GM19193 (cell line): ENCODE results near the gene PSME2.

Experiments
- POLR2A ChIP-seq: IDR thresholded peaks from 4 replicates; pipeline ENCODE4 v1.6.1; 2011; ENCODE audit not compliant: insufficient read depth, insufficient read length; ENCODE audit errors: extremely low read depth

PSME2 gene

DNA sequence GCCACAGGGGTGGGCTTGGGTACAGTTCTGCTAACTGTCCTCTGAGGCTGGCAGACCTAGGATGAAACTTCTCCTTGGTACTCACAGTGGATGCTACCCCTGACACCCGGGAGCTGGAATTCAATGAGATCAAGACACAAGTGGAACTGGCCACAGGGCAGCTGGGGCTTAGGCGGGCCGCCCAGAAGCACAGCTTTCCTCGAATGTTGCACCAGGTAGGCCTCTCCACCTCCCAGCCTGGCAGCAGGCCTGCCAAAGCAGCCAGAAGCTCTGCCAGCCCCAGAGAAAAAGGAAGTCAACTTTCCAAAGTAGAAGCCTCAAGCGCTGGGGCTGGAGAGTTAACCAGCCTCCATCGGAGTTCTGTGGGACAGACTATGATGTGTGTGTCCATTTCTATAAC, 29.2 kb downstream of the PSME2 start:
- TF ChIP-seq POLR2A, result no peak

DNA sequence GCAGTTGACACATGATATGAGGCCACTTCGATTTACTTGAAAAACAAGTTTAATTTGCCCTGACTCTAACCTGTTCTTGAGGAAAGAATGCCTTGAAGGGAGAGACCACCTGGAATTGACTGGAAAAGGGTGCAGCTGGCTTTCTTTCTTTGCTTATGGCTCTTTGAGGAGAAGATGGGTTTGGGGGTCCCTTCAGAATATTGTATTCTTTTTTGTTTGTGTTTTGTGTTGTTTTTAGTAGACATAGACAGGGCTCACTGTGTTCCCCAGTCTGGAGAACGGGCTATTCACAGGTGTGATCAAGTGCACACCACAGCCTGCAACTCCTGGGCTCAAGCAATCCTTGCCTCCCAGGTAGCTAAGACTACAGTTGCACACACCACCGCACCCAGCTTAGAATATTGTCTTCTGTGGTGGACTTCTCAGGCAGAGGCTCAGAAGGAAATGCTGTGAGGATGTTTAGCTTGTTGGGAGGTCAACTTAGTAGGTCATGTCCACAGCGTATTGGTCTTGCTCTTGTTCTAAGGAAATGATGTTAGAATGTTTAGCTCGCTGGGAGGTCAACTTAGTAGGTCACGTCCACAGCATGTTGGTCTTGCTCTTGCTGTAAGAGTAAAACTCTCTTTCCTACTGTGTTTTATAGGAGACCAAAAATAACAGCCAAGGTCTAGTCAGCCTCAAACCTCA, 30.1 kb downstream of the PSME2 start:
- no peak for TF ChIP-seq POLR2A

GRCh38 chr14:24115422-24116127, 30.8 kb downstream of the PSME2 start:
- no peak for TF ChIP-seq POLR2A

DNA sequence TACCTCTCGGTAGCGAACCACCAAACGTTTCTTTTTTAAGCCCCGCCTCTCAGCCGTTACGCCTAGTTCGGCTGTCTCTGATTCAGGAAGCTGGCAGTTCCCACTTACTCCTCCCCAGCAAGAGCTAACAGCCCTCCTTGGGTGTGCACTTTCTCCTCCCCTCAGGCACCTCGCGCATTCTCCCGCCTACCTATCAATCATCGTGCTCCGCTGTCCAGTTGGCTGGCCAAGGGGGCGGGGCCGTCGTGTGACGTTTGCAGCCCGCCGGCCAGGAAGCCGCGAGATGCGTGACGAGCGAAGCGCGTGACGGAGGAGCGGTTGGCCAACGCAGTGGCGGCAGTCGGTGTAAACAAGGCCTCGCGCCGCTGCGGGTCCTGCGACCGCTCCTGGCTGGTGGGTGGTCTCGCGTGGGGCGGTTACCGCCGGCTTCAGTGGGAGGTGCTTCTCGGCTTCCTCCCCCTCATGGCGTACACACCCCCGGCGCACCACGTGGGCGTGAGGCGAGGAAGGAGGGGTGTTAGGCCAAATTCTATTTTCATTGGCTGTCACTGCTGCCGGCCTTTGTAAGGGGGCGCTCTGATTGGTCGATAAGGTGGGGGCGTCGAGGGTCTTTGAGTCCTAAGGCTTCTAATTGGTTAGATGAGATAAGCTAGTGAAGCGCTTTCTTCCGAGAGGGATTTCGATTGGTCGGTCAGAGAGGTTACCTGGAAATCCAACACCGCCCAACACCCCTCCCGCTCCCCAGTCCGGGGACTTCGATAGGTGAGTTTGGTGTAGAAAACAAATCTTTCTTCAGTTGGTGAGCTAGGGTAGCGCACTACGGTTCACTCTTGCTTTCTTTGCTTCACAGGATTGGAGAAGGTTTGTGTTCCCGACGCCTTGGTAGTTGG, 31.6 kb downstream of the PSME2 start, which contains the start of the genes DCAF11 and NRL:
Gene DCAF11 (plus strand): TSS at position 246 of the 890 bp plus-strand sequence. CDS start 818 bp downstream, outside the sequence.
Gene NRL (minus strand): TSS at position 418 of the 890 bp plus-strand sequence. CDS start 32,101 bp downstream, outside the sequence.
- peak; percentile 42 for TF ChIP-seq POLR2A

DNA sequence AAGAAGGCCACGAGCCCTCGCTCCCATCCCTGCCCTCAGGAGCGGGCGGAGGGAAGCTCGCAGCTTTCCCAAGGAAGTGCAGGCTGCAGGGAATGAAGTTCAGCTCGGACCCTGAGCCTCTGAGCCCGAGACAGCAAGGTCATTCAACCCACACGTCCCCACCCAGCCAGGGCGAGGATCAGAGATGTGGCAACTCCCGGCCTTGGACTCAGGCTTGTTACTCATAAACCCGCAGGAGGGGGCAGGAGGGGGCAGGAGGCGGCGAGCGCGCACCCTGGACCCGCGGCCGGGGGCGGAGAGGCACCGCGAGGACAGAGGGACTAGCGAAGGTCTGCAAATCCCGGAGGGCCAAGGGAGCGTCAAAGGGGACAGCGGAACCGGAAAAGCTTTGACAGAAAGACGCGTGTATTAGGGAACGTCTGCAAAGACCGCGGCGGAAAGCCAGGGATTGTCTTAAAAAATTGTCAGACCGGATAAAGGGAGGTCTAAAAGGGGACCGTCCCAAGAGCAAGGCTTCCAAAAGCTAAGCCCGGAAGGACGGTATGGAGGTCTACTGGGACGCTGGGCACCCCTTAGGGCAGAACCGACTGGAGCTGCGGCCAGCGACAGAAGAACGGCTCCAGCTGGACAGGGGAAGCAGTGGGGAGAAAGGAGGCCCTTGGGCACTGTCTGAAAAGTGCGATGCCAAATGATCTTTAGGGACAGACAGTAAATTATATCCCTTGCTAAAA, 32.4 kb downstream of the PSME2 start:
- TF ChIP-seq POLR2A, result peak; percentile 75

DNA sequence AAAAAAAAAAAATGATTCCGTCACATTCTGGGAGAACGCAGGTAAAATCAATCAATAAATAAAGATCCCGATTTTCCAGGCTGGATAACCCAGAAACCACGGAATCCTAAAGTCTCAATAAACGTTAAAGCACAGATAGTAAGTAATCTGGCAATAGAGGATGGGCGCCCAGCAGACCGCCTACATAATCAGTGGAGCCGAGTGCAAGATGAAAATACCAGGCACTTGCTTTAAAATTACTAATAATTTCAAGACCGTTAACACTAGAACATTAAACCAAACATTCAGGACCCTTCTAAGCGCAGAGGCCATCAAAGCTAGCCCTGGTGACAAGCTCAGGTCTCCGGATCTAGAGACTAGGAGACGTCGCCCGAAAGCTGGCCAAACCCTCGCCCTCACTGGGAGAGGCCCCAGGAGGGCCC, 33.0 kb downstream of the PSME2 start:
- no peak for TF ChIP-seq POLR2A

DNA sequence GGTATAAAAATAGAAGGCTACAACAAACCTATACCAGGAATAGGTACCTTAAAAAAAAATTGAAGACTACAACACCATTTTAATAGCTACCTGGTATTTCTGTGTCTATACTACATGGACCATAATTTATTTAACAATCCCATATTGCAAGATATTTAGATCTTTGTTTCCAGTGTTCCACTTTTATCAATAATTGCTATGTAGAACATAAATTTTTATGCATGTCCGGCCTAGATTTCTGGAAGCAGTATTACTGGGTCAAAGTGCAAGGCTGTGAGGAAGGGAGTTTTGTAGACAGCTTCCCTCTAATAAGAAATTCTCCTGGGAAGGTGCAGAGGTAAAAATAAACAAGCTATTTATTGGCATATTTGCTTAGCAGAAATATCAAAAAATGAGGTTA, 35.9 kb downstream of the PSME2 start:
- no peak for TF ChIP-seq POLR2A

- TF ChIP-seq POLR2A, result no peak
Measured at GRCh38 chr14:24110060-24110459, 36.4 kb downstream of the PSME2 start.

DNA sequence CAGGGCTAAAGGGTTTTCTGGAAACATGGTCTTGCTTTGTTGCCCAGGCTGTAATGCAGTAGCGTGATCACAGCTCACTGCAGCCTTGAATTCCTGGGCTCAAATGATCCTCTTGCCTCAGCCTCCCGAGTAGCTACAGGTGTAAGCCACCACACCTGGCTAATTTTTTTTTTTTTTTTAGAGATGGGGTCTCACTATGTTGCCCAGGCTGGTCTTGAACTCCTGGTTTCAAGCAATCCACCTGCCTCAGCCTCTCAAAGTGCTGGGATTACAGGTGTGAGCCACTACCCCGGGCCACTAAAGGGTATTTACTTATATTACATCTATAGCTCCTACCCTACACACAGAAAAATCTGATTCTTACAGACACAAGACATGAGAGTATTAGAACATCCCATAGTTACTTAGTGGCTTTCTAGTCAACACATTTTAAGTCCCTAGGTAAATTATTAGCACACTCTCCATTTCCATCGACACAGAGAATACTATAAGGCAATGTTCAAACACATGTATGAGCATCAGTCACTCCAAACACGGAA, 38.0 kb downstream of the PSME2 start:
- no peak for TF ChIP-seq POLR2A

DNA sequence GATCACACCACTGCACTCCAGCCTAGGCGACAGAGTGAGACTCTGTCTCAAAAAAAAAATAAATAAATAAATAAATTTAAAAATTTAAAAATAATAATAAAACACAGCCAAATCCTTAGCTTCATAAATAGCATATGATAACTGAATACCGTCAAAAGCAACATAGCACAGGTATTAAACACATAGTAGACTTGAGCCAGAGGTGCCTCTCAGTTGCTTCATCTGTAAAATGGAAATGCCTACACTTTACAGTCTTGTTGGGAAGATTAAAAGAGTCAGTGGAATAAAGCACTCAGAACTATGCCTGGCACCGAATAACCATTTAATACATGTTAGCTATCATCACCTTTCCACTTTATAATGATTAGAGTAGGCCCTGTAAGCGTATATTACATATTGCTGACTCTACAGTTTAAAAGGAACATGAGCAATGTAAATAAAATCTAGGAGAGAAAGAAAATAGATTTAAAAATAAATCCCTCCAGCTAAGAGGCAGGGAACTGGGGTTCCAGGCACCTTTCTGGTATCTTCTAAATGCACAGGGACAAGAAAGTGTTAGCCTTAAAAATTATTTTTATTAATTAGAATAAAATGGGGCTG, 39.6 kb downstream of the PSME2 start:
- no peak for TF ChIP-seq POLR2A

- TF ChIP-seq POLR2A, result no peak
Measured at GRCh38 chr14:24103451-24103850, 43.0 kb downstream of the PSME2 start.

GRCh38 chr14:24102357-24103048, 43.9 kb downstream of the PSME2 start:
- TF ChIP-seq POLR2A, result no peak

DNA sequence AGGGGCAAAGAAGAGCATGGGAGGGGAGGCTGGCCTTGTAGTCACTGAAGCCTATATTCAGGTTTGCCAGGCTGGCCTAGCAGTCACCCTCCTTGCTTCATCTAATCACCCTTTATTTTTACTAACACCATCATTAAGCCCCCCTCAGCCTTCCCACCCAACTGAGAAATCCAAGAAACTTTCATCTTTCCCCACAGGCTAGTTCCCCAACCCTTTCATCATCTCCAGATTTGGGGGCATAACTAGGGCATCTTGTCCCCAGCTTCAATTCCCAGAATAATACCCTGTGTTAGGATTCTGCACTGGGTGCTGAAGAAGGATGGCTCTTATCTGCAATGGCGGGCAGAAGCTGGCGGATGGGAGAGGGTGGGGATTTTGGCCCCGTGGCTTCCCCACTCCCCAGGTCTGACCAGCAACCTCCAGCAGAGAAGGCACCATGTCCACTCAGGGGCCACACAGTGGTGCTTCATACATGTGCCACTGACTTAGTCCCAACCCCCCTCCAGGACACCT, 45.4 kb downstream of the PSME2 start:
- TF ChIP-seq POLR2A, result no peak

DNA sequence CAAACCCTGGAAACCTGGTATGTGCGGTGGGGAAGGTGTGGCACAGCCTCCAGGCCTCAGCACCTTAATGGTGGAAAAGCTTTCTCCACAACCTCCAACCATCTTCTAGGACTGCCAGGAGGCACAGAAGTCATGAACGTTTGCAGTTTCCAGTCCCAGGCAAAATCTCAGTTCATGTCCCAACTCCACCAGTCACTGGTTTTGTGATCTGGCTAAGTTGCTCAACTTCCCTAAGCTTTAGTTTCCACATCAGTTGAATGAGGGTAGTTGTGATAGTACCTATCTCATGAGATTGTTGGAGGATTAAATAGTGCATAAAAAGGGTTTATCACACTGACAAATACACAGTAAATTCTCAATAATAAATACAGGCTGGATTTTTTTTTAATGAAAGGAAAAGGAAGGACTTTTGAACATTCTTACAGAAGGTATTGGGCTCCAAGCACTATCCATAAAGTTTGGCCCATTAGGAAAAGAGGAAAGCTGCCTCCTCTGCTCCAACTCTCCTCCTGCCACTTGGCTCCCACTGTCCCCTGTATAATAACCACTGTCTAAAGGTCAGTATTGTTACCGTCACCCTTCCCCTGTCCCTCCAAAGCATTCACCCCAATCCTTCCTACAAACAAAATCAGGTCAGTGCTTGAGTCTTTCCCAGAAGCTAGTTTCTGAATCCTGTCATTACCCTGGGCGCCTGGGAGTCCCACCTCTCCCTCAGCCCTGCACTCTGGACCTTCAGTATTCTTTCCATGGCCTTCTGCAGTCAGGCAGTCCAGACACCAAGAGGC, 46.0 kb downstream of the PSME2 start:
- no peak for TF ChIP-seq POLR2A
